ENCODE results near the gene BPIFA2.
"Not testable (repeated sequence)": the region's sequence is repeated elsewhere in the genome, so short reads cannot be mapped to it uniquely, and the experiment has no call there.

BPIFA2 gene

GRCh38 chr20:33162313-33162712 lies 5.6 kb upstream of the BPIFA2 start:
- DNase-seq (ENCODE audit: low spot score) = no peak

GRCh38 chr20:33162753-33163152 lies 5.2 kb upstream of the BPIFA2 start:
- DNase-seq (ENCODE audit: low spot score) = no peak

DNA sequence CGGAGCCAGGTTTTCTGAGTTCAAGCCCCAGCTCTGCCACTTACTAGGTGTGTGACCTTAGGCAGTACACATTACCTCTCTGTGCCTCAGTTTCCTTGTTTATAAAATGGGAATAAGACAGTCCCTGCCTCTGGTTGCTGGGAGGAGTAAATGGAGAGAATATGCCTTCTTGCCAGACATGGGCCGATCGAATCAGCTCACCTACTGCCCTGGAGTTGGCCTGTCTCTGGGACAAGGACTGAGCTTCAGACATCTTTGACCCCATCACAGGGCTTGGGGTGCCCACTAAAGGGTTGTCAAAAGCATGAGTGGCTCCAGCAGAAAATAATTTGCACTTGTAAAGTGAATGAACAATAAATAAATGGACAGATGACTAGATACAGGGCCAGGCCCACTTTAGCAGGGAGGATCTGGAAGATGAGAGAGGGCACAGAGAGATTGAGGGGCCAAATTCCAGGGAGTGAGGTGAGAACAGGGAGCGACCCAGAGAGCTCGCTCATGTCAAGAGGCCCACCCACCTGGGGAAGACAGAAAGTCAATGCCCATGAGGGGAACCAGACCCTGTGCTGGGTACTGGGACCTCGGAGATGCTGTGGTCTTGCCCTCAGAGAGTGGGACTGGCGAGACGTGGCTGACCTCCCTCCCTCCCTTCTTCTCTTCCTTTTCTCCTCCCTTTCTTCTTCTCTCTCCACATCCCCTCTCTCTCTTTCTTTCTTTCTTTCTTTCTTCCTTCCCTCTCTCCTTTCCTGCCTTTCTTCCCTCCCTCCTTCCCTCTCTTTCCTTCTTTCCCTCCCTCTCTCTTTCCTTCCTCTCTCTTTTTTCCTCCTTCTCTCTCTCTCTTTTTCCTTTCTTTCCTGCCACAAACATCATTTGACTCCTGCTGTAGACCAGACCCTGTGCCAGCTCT lies 3.9 kb upstream of the BPIFA2 start:
- DNase-seq (ENCODE audit: low spot score) = no peak

DNA sequence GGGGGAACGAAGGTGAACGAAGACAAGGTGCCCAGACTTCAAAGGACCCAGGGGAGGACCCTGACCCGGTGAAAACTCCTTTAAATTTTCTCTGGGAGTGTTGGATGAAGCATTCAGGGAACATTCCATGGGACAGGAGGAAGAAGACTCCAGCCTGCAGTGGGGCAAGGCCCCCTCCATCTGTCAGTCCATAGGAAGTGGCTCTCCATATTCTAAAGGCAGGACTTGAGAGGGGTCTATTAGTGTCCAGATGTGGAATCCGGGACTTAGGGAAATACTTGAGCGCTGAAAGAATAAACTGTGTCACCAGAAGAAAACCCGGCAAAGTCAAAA lies 3.2 kb upstream of the BPIFA2 start:
- no peak for DNase-seq (ENCODE audit: low spot score)

DNA sequence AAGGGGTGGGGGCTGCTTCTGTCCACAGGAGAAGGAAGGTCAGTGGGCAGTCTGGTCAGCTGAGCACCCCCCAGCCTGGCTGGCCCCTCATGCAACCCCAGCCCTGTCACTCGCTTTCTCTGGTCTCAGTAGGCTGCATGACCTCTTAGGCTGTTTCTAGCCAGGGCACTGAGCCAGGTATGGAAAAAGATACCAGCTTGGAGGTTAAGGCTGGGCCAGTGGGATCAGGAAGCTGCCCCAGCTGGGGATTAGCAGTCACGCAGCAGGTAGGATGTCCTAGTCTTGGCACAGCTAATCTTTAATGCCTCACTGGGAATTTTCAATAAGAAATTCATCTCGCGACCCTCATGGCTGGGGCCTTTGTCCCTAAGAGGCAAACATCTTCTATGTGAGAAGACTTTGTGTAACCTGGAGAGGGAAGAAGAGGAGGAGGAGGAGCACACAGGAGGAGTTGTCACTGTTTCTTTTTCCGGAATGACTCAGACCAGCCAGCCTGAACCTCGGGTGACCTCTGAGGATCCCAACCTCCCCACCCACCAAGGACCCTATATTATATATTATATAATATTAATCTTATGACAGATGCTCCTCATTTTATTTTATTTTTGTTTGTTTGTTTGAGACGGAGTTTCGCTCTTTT lies 2.4 kb upstream of the BPIFA2 start:
- DNase-seq (ENCODE audit: low spot score) = no peak

DNA sequence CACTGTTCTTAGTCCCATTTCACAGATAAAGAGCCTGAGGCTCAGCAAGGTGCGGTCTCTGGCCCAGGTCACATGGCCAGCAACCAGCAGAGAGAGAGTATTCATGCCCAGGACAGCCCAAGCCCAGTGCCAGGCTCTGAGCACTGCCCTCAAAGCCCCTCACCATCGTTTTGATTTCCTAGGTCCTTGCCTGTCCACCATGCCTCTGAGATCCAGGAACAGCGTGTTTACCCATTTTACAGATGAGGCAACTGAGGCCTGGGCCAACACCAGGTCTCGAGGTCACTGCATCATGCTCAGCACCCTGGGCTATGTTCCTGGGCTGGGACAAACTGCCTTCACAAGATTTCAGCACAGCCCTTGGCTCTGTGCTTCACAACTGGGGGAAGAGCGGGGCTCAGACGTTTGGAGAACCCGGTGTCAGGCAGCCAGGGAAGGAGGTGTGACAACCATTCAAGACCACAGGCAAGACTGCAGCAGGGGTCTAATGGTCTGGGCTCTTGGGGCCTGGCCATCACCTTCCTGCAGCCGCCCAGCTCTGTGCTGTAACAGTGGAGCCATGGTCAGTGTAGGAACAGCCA lies 1.3 kb upstream of the BPIFA2 start:
- DNase-seq (ENCODE audit: low spot score) = no peak

DNA sequence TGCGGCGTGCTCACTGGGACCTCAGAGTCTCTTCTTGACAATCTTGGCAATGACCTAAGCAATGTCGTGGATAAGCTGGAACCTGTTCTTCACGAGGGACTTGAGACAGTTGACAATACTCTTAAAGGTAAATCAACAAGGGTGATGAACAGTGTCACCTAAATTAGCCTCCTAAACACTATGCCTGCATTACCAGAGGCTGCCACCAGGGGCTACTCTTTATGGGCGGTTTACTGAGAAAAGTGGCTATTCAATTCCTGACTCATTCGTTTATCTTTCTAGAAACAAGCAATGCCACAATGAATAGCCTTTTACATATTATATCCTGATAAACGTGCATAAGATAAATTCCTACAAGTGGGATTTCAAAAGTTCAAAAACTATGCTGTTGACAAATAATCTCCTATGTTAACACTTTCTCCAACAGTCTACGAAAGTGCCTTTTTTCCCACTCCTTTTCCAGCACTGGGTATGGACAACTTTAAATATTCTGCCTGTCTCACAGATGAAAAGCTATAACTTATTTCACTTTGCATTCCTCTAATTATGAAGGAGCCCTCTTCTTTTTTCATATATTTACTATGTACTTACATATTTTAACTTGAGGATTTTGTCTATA lies 1.3 kb downstream of the BPIFA2 start:
- no peak for DNase-seq (ENCODE audit: low spot score)

DNA sequence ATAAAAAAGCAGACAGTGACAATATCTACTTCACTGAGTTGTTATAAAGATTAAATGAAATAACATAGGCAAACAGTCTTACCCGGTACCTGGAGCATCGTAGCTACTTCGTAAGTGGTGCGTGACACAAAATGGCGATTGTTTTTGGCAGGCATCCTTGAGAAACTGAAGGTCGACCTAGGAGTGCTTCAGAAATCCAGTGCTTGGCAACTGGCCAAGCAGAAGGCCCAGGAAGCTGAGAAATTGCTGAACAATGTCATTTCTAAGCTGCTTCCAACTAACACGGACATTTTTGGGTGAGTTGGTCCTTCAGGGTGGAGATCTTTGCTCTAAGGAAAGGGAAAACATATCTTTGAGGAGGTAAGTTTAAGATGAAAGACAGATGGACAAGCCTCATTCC lies 4.8 kb downstream of the BPIFA2 start:
- DNase-seq (ENCODE audit: low spot score) = no peak

DNA sequence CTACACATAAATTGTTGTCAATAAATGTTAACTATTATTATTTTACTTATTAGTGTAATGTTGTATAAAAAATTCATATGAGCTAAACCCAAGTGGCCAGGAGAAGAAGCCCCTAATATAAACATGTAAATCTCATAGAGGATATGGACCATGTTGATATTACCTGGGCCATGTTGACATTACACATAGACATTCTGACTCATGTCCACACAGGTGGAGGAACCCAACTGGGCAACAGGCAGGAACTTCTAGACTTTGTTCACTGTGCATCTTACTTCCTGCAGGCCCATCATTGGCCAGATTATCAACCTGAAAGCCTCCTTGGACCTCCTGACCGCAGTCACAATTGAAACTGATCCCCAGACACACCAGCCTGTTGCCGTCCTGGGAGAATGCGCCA lies 7.2 kb downstream of the BPIFA2 start:
- DNase-seq (ENCODE audit: low spot score) = no peak

- DNase-seq (ENCODE audit: low spot score) = no peak
Measured at GRCh38 chr20:33176101-33176500, 8.1 kb downstream of the BPIFA2 start.

- no peak for DNase-seq (ENCODE audit: low spot score)
Measured at GRCh38 chr20:33177866-33178265, 9.9 kb downstream of the BPIFA2 start.

DNA sequence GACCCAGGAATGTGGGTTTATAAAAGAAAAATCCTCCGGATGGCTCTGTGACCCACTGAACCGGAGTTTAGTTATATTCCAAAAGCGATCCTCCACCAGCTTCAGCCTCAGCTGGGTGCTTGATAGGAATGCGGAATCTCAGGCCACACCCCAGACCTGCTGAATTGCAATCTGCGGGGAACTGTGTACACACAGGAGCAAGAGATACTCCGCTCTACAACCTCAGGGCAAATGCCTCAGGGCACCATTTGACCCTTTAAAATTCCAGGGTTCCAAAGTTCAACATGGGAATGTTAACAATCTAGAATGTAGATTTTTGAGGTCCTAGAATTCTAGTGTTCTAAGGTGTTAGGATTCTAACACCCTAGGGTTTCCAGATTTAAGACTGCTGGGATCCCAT lies 10.8 kb downstream of the BPIFA2 start:
- no peak for DNase-seq (ENCODE audit: low spot score)

GRCh38 chr20:33180169-33180568 lies 12.2 kb downstream of the BPIFA2 start:
- DNase-seq (ENCODE audit: low spot score) = no peak

GRCh38 chr20:33181482-33182093 lies 13.6 kb downstream of the BPIFA2 start:
- DNase-seq (ENCODE audit: low spot score) = no peak

- DNase-seq (ENCODE audit: low spot score) = no peak
Measured at GRCh38 chr20:33183312-33183711, 15.4 kb downstream of the BPIFA2 start.

DNA sequence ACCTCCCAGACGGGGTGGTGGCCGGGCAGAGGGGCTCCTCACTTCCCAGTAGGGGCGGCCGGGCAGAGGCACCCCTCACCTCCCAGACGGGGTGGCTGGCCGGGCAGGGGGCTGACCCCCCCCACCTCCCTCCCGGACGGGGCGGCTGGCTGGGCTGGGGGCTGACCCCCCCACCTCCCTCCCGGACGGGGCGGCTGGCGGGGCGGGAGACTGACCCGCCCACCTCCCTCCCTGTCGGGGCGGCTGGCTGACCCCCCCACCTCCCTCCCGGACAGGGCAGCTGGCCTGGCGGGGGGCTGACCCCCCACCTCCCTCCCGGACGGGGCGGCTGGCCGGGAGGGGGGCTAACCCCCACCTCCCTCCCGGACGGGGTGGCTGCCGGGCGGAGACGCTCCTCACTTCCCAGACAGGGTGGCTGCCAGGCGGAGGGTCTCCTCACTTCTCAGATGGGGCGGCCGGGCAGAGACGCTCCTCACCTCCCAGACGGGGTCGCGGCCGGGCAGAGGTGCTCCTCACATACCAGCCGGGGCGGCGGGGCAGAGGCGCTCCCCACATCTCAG lies 17.2 kb downstream of the BPIFA2 start:
- not testable (repeated sequence) for DNase-seq (ENCODE audit: low spot score)

DNA sequence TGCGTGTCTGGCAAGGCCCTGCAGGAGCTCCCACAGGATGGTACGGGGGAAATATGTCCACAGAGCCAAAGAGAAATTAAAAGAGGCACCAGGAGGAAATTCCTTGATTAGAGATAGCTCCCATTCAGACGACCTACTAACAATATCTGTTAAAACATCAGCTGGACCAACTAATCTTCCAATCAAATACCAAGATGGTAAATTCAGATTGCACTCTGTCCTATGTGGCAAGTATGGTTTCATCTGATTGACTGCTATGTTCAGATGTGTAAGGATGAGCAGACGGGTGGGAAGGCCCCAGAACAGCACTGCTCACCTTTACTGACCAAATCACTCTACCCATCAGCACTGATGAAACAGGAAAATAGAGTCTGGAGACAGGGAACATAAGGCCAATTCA lies 19.5 kb downstream of the BPIFA2 start:
- DNase-seq (ENCODE audit: low spot score) = no peak

DNA sequence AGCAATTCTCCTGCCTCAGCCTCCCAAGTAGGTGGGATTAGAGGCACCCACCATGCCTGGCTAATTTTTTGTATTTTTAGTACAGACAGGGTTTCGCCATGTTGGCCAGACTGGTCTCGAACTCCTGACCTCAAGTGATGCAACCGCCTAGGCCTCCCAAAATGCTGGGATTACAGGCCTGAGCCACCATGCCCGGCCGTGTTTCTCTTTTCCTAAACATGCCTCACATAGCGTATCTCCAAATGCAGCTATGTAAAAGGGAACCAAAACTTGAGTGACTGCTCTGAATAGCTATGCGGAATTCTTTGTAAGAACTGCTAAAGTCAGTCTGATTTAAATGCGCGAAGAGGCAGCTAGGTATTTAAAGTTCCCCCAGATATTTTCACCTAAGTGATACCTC lies 20.5 kb downstream of the BPIFA2 start:
- no peak for DNase-seq (ENCODE audit: low spot score)

GRCh38 chr20:33191484-33191883 lies 23.5 kb downstream of the BPIFA2 start:
- no peak for DNase-seq (ENCODE audit: low spot score)

GRCh38 chr20:33191955-33192354 lies 24.0 kb downstream of the BPIFA2 start:
- no peak for DNase-seq (ENCODE audit: low spot score)

- DNase-seq (ENCODE audit: low spot score) = no peak
Measured at GRCh38 chr20:33192912-33193501, 25.0 kb downstream of the BPIFA2 start.

- no peak for DNase-seq (ENCODE audit: low spot score)
Measured at GRCh38 chr20:33199026-33199425, 31.1 kb downstream of the BPIFA2 start.
